Inferior parietal cortex (tissue), 1 donor: ENCODE results near the gene LPIN1.
"Not testable (repeated sequence)": the region's sequence is repeated elsewhere in the genome, so short reads cannot be mapped to it uniquely, and the experiment has no call there.

Source experiments
- DNase-seq: peaks from one replicate; pipeline ENCODE4 v3.0.0-alpha.2; 2016; ENCODE audit errors: extremely low spot score

LPIN1 gene

GRCh38 chr2:11810237-11810977 lies 64.0 kb downstream of the LPIN1 start:
- no peak for DNase-seq

GRCh38 chr2:11811036-11811654 lies 64.7 kb downstream of the LPIN1 start:
- no peak for DNase-seq

- no peak for DNase-seq
Observed at GRCh38 chr2:11812466-11813248, 66.2 kb downstream of the LPIN1 start.

GRCh38 chr2:11813345-11813744 lies 66.9 kb downstream of the LPIN1 start:
- not testable (repeated sequence) for DNase-seq

GRCh38 chr2:11813951-11814350 lies 67.5 kb downstream of the LPIN1 start:
- no peak for DNase-seq

GRCh38 chr2:11814979-11815510 lies 68.6 kb downstream of the LPIN1 start:
- no peak for DNase-seq

GRCh38 chr2:11816935-11817334 lies 70.5 kb downstream of the LPIN1 start:
- DNase-seq: not testable (repeated sequence)

- DNase-seq: no peak
Observed at GRCh38 chr2:11819235-11819729, 72.8 kb downstream of the LPIN1 start.

- DNase-seq: no peak
Observed at GRCh38 chr2:11820650-11821049, 74.2 kb downstream of the LPIN1 start.

GRCh38 chr2:11821705-11822104 lies 75.3 kb downstream of the LPIN1 start:
- DNase-seq: no peak

- DNase-seq: not testable (repeated sequence)
Observed at GRCh38 chr2:11822359-11822745, 75.9 kb downstream of the LPIN1 start.

GRCh38 chr2:11822746-11823451 lies 76.5 kb downstream of the LPIN1 start:
- DNase-seq: no peak

GRCh38 chr2:11824901-11825828 lies 78.7 kb downstream of the LPIN1 start:
- DNase-seq: no peak

- DNase-seq: no peak
Observed at GRCh38 chr2:11827547-11827946, 81.1 kb downstream of the LPIN1 start.

- DNase-seq: no peak
Observed at GRCh38 chr2:11828933-11829323, 82.5 kb downstream of the LPIN1 start.

- peak; percentile 66 for DNase-seq
Observed at GRCh38 chr2:11829324-11829946, 83.0 kb downstream of the LPIN1 start.

GRCh38 chr2:11829947-11830707 lies 83.7 kb downstream of the LPIN1 start:
- DNase-seq: peak; percentile 71

- DNase-seq: no peak
Observed at GRCh38 chr2:11830708-11831301, 84.4 kb downstream of the LPIN1 start.

GRCh38 chr2:11831415-11831814 lies 85.0 kb downstream of the LPIN1 start:
- DNase-seq: no peak
